ENCODE data around the gene OSM. TPM values are rescaled to one million over a fixed set of nuclear protein-coding genes. Genes with fewer than 3 reads are reported as not detected.

Gene OSM
- total RNA-seq, 1 donor from 2014 or later: not detected

DNA sequence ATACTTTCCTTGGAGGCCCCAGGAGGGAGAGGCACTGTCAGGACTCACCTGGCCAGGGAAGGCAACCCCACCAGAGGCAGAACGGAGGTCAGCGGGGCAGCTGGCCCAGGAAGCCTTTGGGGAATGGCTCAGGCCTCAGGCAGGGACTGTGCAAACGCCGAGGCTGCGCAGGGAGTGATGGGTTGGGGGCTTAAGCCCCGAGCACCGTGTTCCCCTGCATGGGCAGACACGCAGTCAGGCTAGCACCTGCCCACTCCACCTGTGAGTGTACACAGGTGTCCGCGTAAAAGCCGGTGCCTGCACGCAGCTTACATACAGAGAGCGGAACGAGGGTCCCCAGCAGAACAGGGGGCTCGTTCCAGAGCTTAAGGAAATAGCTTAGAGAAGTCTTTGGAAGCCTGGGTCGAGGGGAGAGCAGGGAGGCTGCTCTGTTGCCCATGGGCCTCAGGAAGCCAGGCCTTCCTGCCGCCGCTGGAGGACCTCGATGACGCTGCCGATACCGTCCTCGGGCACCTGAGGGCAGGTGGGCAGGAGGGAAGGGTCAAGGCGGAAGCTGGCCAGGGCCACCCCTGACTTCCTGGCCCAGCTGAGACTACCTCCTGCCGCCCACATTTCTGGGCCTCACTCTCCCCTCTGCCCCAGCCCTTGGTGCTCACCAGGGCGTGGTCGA is 18.7 kb upstream of the OSM start:
- Mint-ChIP-seq H3K4me3 (ENCODE audit: unreplicated experiment) (no peak overlapping the region), H3K36me3 (ENCODE audit: unreplicated experiment) (peaks cover 12% of the 10 kb centered on the region), H3K27ac (ENCODE audit: unreplicated experiment) (no peak overlapping the region), H3K27me3 (ENCODE audit: unreplicated experiment) (no peaks in the 10 kb centered on the region), H3K9me3 (ENCODE audit: unreplicated experiment) (no peaks in the 10 kb centered on the region), H3K4me1 (ENCODE audit: unreplicated experiment) (peaks cover 16% of the 10 kb centered on the region)
- DNase-seq (ENCODE audit: extremely low spot score, unreplicated experiment): no peak
- TF ChIP-seq, protein P1, sequence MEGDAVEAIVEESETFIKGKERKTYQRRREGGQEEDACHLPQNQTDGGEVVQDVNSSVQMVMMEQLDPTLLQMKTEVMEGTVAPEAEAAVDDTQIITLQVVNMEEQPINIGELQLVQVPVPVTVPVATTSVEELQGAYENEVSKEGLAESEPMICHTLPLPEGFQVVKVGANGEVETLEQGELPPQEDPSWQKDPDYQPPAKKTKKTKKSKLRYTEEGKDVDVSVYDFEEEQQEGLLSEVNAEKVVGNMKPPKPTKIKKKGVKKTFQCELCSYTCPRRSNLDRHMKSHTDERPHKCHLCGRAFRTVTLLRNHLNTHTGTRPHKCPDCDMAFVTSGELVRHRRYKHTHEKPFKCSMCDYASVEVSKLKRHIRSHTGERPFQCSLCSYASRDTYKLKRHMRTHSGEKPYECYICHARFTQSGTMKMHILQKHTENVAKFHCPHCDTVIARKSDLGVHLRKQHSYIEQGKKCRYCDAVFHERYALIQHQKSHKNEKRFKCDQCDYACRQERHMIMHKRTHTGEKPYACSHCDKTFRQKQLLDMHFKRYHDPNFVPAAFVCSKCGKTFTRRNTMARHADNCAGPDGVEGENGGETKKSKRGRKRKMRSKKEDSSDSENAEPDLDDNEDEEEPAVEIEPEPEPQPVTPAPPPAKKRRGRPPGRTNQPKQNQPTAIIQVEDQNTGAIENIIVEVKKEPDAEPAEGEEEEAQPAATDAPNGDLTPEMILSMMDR (IDR thresholded peaks at IDR 0.05): no peak

DNA sequence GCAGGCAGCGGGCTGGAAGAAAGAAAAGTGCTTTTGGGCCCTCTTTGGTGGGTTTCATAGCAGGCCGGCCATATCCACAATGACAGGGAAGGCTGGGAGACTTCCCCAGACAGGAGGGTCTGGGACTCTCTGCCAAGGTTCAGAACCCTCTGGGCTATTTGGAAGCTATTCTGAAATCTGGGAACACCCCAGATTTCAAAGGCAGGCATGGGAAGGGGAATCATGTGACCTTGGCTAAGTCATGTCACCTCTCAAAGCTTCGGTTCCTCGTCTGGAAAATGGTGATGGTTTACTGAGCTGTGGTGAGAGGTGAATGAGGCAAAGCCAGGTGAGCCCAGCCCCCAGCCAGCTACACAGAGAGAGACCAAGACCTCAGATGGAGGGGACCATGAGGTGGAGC is 18.0 kb upstream of the OSM start:
- H3K27me3 Mint-ChIP-seq (ENCODE audit: unreplicated experiment): no peaks in the 10 kb centered on the region
- H3K36me3 Mint-ChIP-seq (ENCODE audit: unreplicated experiment): peaks cover 12% of the 10 kb centered on the region
- H3K27ac Mint-ChIP-seq (ENCODE audit: unreplicated experiment): no peak overlapping the region
- H3K4me1 Mint-ChIP-seq (ENCODE audit: unreplicated experiment): peaks cover 9% of the 10 kb centered on the region
- H3K9me3 Mint-ChIP-seq (ENCODE audit: unreplicated experiment): no peaks in the 10 kb centered on the region
- H3K4me3 Mint-ChIP-seq (ENCODE audit: unreplicated experiment): no peak overlapping the region
- no peak for DNase-seq (ENCODE audit: extremely low spot score, unreplicated experiment)
- TF ChIP-seq, protein P1 (IDR thresholded peaks at IDR 0.05): no peak

DNA sequence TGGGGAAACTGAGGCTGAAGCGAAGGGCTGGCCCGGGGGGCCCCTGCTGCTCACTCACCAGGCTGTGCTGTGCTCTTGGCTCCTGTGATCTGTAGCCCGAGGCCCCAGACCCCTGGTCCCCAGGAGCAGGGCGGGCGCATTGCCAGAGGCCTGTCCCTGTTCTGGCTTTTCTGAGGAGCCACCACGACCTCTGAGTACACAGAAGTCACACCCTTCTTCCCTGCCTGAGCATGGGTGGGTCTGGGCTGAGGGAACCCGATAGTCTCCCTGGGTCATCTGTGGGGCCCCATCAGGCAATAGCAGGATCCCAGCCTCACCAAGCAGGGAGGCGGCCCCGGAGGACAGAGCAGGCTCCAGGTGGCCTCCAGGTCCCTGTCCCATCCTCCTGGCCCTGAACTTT is 17.5 kb upstream of the OSM start:
- peaks cover 12% of the 10 kb centered on the region for H3K36me3 Mint-ChIP-seq (ENCODE audit: unreplicated experiment)
- no peaks in the 10 kb centered on the region for H3K9me3 Mint-ChIP-seq (ENCODE audit: unreplicated experiment)
- no peak overlapping the region for H3K4me3 Mint-ChIP-seq (ENCODE audit: unreplicated experiment)
- no peak for DNase-seq (ENCODE audit: extremely low spot score, unreplicated experiment)
- H3K4me1 Mint-ChIP-seq (ENCODE audit: unreplicated experiment): peaks cover 8% of the 10 kb centered on the region
- H3K27me3 Mint-ChIP-seq (ENCODE audit: unreplicated experiment): no peaks in the 10 kb centered on the region
- TF ChIP-seq, protein P1 (IDR thresholded peaks at IDR 0.05): no peak
- no peak overlapping the region for H3K27ac Mint-ChIP-seq (ENCODE audit: unreplicated experiment)

DNA sequence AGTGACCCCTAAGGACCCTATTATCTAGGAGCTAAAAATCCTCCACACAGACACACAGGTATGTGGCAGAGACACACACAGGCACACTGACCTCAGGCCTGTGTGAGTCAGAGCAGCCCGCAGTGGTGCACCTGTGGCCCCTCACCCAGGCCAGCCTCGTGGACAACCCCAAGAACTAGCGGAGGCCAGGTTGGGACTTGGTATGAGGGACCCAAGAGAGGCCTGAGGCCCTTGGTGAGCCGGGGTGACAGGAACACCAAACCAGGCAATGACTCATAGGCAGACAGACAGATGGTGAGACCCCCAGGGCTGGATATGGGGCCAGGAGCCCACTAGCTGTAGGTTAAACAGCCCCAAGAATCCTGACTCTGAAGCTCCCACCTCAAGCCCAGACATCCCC is 16.7 kb upstream of the OSM start:
- Mint-ChIP-seq H3K27me3 (ENCODE audit: unreplicated experiment) (no peaks in the 10 kb centered on the region), H3K27ac (ENCODE audit: unreplicated experiment) (no peak overlapping the region), H3K9me3 (ENCODE audit: unreplicated experiment) (no peaks in the 10 kb centered on the region), H3K36me3 (ENCODE audit: unreplicated experiment) (peaks cover 12% of the 10 kb centered on the region), H3K4me1 (ENCODE audit: unreplicated experiment) (peaks cover 10% of the 10 kb centered on the region), H3K4me3 (ENCODE audit: unreplicated experiment) (no peak overlapping the region)
- TF ChIP-seq, protein P1 (IDR thresholded peaks at IDR 0.05): no peak
- no peak for DNase-seq (ENCODE audit: extremely low spot score, unreplicated experiment)

DNA sequence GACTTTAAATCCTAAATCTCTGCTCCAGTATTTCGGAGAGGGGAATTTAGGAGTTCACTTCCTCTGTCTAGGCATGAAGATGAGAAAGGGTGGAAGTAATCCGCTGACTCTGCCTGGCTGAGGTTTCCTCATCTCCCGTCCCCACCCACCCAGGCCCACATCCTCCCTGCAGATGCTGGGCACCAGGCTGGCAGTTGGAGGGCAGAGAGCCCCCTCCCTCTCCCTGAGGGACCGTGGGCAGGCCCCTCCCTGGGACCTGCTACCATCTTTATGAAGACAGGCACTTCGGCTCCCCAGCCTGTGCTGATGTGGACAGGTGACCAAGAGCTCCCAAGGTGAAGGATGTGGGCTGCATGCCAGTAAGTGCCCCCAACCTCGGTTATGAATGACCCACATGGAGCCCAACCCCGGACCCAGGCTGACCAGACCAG is 16.0 kb upstream of the OSM start:
- DNase-seq (ENCODE audit: extremely low spot score, unreplicated experiment): no peak
- Mint-ChIP-seq H3K4me1 (ENCODE audit: unreplicated experiment) (peaks cover 11% of the 10 kb centered on the region), H3K27me3 (ENCODE audit: unreplicated experiment) (no peaks in the 10 kb centered on the region), H3K9me3 (ENCODE audit: unreplicated experiment) (no peaks in the 10 kb centered on the region), H3K4me3 (ENCODE audit: unreplicated experiment) (no peak overlapping the region), H3K36me3 (ENCODE audit: unreplicated experiment) (peaks cover 12% of the 10 kb centered on the region), H3K27ac (ENCODE audit: unreplicated experiment) (no peak overlapping the region)
- TF ChIP-seq, protein P1 (IDR thresholded peaks at IDR 0.05): no peak
